ENCODE measurements around the gene SMOC2. TPM values are rescaled to one million over a fixed set of nuclear protein-coding genes. Genes with fewer than 3 reads are reported as not detected.

SMOC2 gene
- total and polyA plus RNA-seq, 2 experiments from 2014 or later, result 1.9 to 3.2 TPM

GRCh38 chr6:168546730-168547129 lies 105.7 kb downstream of the SMOC2 start:
- H3K4me3 ChIP-seq, result no peak overlapping the region
- no peak overlapping the region for H3K27ac ChIP-seq
- TF ChIP-seq CTCF (IDR thresholded peaks at IDR 0.05; ENCODE audit: low read depth, low read length), result no peak
- no peaks in the 10 kb centered on the region for H3K4me1 ChIP-seq (ENCODE audit: low read depth)
- H3K9me3 ChIP-seq (ENCODE audit: low read depth), result no peaks in the 10 kb centered on the region
- H3K27me3 ChIP-seq, result no peaks in the 10 kb centered on the region
- no peak for DNase-seq (ENCODE audit: low read depth in 1 of 2, low spot score in 1 of 2)
- no peaks in the 10 kb centered on the region for H3K36me3 ChIP-seq

- no peaks in the 10 kb centered on the region for H3K36me3 ChIP-seq
- no peak for TF ChIP-seq CTCF (IDR thresholded peaks at IDR 0.05; ENCODE audit: low read depth, low read length)
- H3K27ac ChIP-seq, result no peak overlapping the region
- no peaks in the 10 kb centered on the region for H3K27me3 ChIP-seq
- no peaks in the 10 kb centered on the region for H3K9me3 ChIP-seq (ENCODE audit: low read depth)
- H3K4me3 ChIP-seq, result no peak overlapping the region
- DNase-seq (ENCODE audit: low read depth in 1 of 2, low spot score in 1 of 2), result no peak
- H3K4me1 ChIP-seq (ENCODE audit: low read depth), result no peaks in the 10 kb centered on the region
These were observed 109.3 kb downstream of the SMOC2 start for GRCh38 chr6:168550326-168550725.

GRCh38 chr6:168554472-168554871 lies 113.5 kb downstream of the SMOC2 start:
- Histone ChIP-seq H3K27me3 (no peaks in the 10 kb centered on the region), H3K4me3 (no peak overlapping the region), H3K27ac (no peak overlapping the region), H3K9me3 (ENCODE audit: low read depth) (no peaks in the 10 kb centered on the region), H3K36me3 (no peaks in the 10 kb centered on the region), H3K4me1 (ENCODE audit: low read depth) (no peaks in the 10 kb centered on the region)
- no peak for TF ChIP-seq CTCF (IDR thresholded peaks at IDR 0.05; ENCODE audit: low read depth, low read length)
- no peak for DNase-seq (ENCODE audit: low read depth in 1 of 2, low spot score in 1 of 2)

- no peaks in the 10 kb centered on the region for H3K36me3 ChIP-seq
- no peak overlapping the region for H3K27ac ChIP-seq
- no peak for DNase-seq (ENCODE audit: low read depth in 1 of 2, low spot score in 1 of 2)
- no peaks in the 10 kb centered on the region for H3K27me3 ChIP-seq
- no peak overlapping the region for H3K4me3 ChIP-seq
- no peak for TF ChIP-seq CTCF (IDR thresholded peaks at IDR 0.05; ENCODE audit: low read depth, low read length)
- H3K9me3 ChIP-seq (ENCODE audit: low read depth), result no peaks in the 10 kb centered on the region
- no peaks in the 10 kb centered on the region for H3K4me1 ChIP-seq (ENCODE audit: low read depth)
These were observed 114.1 kb downstream of the SMOC2 start for GRCh38 chr6:168554898-168555617.

- H3K27ac ChIP-seq, result no peak overlapping the region
- no peaks in the 10 kb centered on the region for H3K4me1 ChIP-seq (ENCODE audit: low read depth)
- DNase-seq (ENCODE audit: low read depth in 1 of 2, low spot score in 1 of 2), result no peak
- no peak overlapping the region for H3K4me3 ChIP-seq
- H3K9me3 ChIP-seq (ENCODE audit: low read depth), result no peaks in the 10 kb centered on the region
- no peak for TF ChIP-seq CTCF (IDR thresholded peaks at IDR 0.05; ENCODE audit: low read depth, low read length)
- H3K36me3 ChIP-seq, result no peaks in the 10 kb centered on the region
- no peaks in the 10 kb centered on the region for H3K27me3 ChIP-seq
These were observed 114.8 kb downstream of the SMOC2 start for GRCh38 chr6:168555618-168556273.

All from cardiac muscle cell (in vitro differentiated cells and primary cell).